Endodermal cell (in vitro differentiated cells): ENCODE data around the gene ASNSD1. TPM values are rescaled to one million over a fixed set of nuclear protein-coding genes. Genes with fewer than 3 reads are reported as not detected.
A peak's percentile ranks its signal among the peaks of the same experiment; 100 is the strongest.

Source experiments
- DNase-seq: peaks from one replicate; pipeline ENCODE4 v3.0.0-alpha.2; 2017
- H3K27ac ChIP-seq: 2 replicates; pipeline ENCODE4 v1.5.1; 2013; ENCODE audit warnings: mild to moderate bottlenecking, low read depth, low read length, moderate library complexity
- H3K27me3 ChIP-seq: 2 replicates; pipeline ENCODE4 v1.6.1; 2013; ENCODE audit warnings: mild to moderate bottlenecking, low read length, moderate library complexity; ENCODE audit not compliant: insufficient read depth, control insufficient read depth, poor library complexity, severe bottlenecking
- H3K36me3 ChIP-seq: 2 replicates; pipeline ENCODE4 v1.7.0; 2013; ENCODE audit warnings: mild to moderate bottlenecking, low read length, moderate library complexity; ENCODE audit not compliant: control insufficient read depth, insufficient read depth
- H3K4me1 ChIP-seq: one replicate; pipeline ENCODE4 v1.7.0; 2013; ENCODE audit warnings: low read length; ENCODE audit not compliant: control insufficient read depth, insufficient read depth
- H3K4me3 ChIP-seq: 2 replicates; pipeline ENCODE4 v1.5.1; 2013; ENCODE audit warnings: mild to moderate bottlenecking, low read length, moderate library complexity
- H3K9ac ChIP-seq: 2 replicates; pipeline ENCODE4 v1.6.1; 2013; ENCODE audit warnings: mild to moderate bottlenecking, low read length, moderate library complexity; ENCODE audit not compliant: poor library complexity, severe bottlenecking; ENCODE audit errors: extremely low read depth
- H3K9me3 ChIP-seq: 2 replicates; pipeline ENCODE4 v1.6.1; 2013; ENCODE audit warnings: mild to moderate bottlenecking, low read length, moderate library complexity; ENCODE audit not compliant: control insufficient read depth
- H3K27ac Mint-ChIP-seq: 2 replicates; pipeline ENCODE4 v1.8.0; 2020; ENCODE audit warnings: mixed read lengths
- H3K27me3 Mint-ChIP-seq: 2 replicates; pipeline ENCODE4 v1.8.0; 2021; ENCODE audit warnings: mild to moderate bottlenecking, mixed read lengths; ENCODE audit not compliant: insufficient read depth
- H3K36me3 Mint-ChIP-seq: 2 replicates; pipeline ENCODE4 v1.8.0; 2020; ENCODE audit warnings: low read depth, mixed read lengths
- H3K4me1 Mint-ChIP-seq: 2 replicates; pipeline ENCODE4 v1.8.0; 2020; ENCODE audit warnings: mixed read lengths
- H3K4me3 Mint-ChIP-seq: 2 replicates; pipeline ENCODE4 v1.8.0; 2020; ENCODE audit warnings: mild to moderate bottlenecking, moderate library complexity, mixed read lengths
- H3K9me3 Mint-ChIP-seq: 2 replicates; pipeline ENCODE4 v1.8.0; 2020; ENCODE audit warnings: mild to moderate bottlenecking, mixed read lengths
- WGBS, 2 experiments: methylation state at CpG; one replicate each; pipeline versions ENCODE4 v1.1.5 to v1.1.7; 2013; ENCODE audit warnings: missing lambda C conversion rate in 2 of 2, mixed read lengths in 1 of 2; ENCODE audit not compliant: insufficient coverage in 1 of 2, insufficient read length in 1 of 2; 5-methylcytosine and 5-hydroxymethylcytosine counted together
- long read RNA-seq, 4 experiments: library from polyadenylated mRNA in 2 of 4; library from RNA in 1 of 4; library from capped mRNA in 1 of 4; stranded (forward) in 3 of 4; unstranded in 1 of 4; transcript quantifications; one replicate each; pipeline ENCODE4 v2.0.0, GENCODE V29; 2020 to 2021; ENCODE audit warnings: inconsistent platforms in 1 of 4
- polyA plus RNA-seq, 2 experiments: library from polyadenylated mRNA; stranded (reverse); fragments of 50-300 nt; gene quantifications; one replicate each; pipeline ENCODE4 v1.2.3, GENCODE V29; 2013
- total RNA-seq, 2 donors: library from RNA; stranded (reverse); fragmentation: NEBNext Ultra II Directional in 1 of 2; extraction: Animal tissue kit (Norgen Biotek cat#: 25700) in 1 of 2; gene quantifications; 2 replicates in 1 of 2; 3 replicates in 1 of 2; pipeline ENCODE4 v1.2.1, GENCODE V29; 2021
- TF ChIP-seq, protein P1 (sequence below): fragments of 200-600 bp; sonication (generic); conservative IDR thresholded peaks from 2 replicates; pipeline ENCODE4 v1.5.0; 2021; ENCODE audit warnings: antibody characterized with exemption, mild to moderate bottlenecking

Gene ASNSD1
- 10 to 100 TPM; 43.3 to 56.2 TPM for total RNA-seq
- polyA plus RNA-seq (2013, experiment 1 of 2) = 44.2 TPM
- polyA plus RNA-seq (2013, experiment 2 of 2) = 41.2 TPM
- long read RNA-seq, experiment 1, transcript ASNSD1-201 (6 exons, 2,450 nt) = major isoform, 27 of 41 reads
- long read RNA-seq, experiment 1, partial matches to known transcripts = 7 of 41 reads
- long read RNA-seq, experiment 1, other reads (novel, unspliced or antisense) = 7 of 41 reads
- long read RNA-seq, experiment 2, transcript ASNSD1-201 (6 exons, 2,450 nt) = major isoform, 97 of 122 reads
- long read RNA-seq, experiment 2, partial matches to known transcripts = 6 of 122 reads
- long read RNA-seq, experiment 2, other reads (novel, unspliced or antisense) = 18 of 122 reads
- long read RNA-seq, experiment 3, transcript ASNSD1-201 (6 exons, 2,450 nt) = major isoform, 297 of 383 reads
- long read RNA-seq, experiment 3, partial matches to known transcripts = 5 of 383 reads
- long read RNA-seq, experiment 3, other reads (novel, unspliced or antisense) = 76 of 383 reads
- long read RNA-seq, experiment 4, transcript ASNSD1-201 (6 exons, 2,450 nt) = major isoform, 129 of 166 reads
- long read RNA-seq, experiment 4, partial matches to known transcripts = 1 of 166 reads
- long read RNA-seq, experiment 4, other reads (novel, unspliced or antisense) = 33 of 166 reads

DNA sequence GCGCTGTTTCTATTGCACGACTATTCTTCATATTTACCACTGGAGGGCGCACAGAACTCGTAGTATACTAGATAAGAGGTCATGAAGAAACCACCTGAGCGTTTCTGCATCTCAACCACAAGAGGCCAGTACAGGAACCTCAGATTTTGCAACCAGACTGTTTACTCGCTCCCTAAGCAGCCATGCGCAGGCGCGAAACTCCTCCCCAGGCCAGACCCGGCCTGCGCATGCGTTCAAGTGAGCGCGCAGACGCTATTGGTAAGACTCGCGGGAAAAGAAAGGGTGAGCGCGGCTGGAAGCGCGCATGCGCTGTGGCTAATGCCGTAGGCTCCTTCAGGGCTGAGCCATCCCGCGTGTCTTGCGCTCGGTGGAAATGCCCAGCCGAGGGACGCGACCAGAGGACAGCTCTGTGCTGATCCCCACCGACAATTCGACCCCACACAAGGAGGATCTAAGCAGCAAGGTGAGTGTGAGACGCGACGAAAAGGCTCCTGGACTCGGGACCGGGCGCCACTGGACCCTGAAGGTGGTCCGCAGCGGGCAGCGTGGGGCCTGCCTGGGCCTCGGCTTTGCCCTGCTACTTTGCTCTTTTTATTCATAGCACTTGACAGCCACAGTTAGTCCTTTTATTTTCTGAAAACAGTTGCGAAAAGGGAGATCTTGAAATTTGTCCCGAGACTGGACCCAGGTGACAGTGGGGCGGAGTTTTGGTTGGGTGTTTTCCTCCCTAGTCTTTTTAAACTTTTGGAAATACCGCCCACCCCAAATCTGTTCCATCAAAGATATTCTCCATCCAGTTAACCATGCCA lies at the start of gene ASNSD1:
Gene ASNSD1, plus strand, starts transcription at position 312 of the 809 bp plus-strand sequence. CDS start 4,674 bp downstream, outside the sequence.
- Histone ChIP-seq H3K27me3 (no peaks in the 10 kb centered on the region), H3K36me3 (peaks cover 21% of the 10 kb centered on the region), H3K4me1 (peaks cover 19% of the 10 kb centered on the region), H3K4me3 (peak within 1 kb of the TSS; percentile 99), H3K27ac (no peak within 1 kb of the TSS), H3K9me3 (no peaks in the 10 kb centered on the region), H3K9ac (peak within 1 kb of the TSS; percentile 93)
- H3K4me3 Mint-ChIP-seq = no peak within 1 kb of the TSS
- no peaks in the 10 kb centered on the region for H3K9me3 Mint-ChIP-seq
- DNase-seq = peak; percentile 99
- H3K36me3 Mint-ChIP-seq = peaks cover 12% of the 10 kb centered on the region
- 0% methylated on average over 29 to 46 of the region's 46 CpGs for WGBS, 2 experiments
- H3K27ac Mint-ChIP-seq = no peak within 1 kb of the TSS
- TF ChIP-seq, protein P1, sequence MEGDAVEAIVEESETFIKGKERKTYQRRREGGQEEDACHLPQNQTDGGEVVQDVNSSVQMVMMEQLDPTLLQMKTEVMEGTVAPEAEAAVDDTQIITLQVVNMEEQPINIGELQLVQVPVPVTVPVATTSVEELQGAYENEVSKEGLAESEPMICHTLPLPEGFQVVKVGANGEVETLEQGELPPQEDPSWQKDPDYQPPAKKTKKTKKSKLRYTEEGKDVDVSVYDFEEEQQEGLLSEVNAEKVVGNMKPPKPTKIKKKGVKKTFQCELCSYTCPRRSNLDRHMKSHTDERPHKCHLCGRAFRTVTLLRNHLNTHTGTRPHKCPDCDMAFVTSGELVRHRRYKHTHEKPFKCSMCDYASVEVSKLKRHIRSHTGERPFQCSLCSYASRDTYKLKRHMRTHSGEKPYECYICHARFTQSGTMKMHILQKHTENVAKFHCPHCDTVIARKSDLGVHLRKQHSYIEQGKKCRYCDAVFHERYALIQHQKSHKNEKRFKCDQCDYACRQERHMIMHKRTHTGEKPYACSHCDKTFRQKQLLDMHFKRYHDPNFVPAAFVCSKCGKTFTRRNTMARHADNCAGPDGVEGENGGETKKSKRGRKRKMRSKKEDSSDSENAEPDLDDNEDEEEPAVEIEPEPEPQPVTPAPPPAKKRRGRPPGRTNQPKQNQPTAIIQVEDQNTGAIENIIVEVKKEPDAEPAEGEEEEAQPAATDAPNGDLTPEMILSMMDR = peak; percentile 98
- no peaks in the 10 kb centered on the region for H3K27me3 Mint-ChIP-seq
- H3K4me1 Mint-ChIP-seq = peaks cover 25% of the 10 kb centered on the region

DNA sequence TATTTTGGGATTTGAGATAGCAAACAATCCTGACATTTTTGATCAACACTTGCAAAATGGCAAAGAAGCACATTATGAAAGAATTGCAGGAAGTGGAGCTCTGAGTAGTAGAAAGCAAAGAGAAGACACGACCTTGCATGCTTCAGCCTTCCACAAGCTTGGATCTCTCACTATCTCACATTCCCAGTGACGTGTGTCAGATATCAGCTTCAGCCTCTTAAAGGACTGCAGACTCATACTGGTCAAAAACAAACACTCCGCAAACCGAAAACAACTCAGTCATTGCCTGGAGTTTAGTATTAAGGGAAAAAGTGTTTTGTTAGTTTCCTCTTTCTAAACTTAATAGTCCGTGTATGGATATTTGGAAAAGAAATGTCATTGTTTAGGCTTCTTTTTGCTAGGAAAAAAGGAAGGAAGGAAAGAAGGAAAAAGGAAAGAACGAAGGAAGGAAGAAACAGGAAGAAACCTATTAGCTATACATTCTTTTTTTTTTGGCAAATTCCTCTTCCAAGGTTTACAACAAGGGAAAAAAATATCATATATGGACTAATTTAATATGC lies 48.1 kb upstream of the ASNSD1 start:
- no peak overlapping the region for H3K27ac ChIP-seq
- 54 to 68% methylated on average over 3 to 6 of the region's 6 CpGs for WGBS, 2 experiments
- Mint-ChIP-seq H3K9me3 (no peaks in the 10 kb centered on the region), H3K4me1 (peaks cover 32% of the 10 kb centered on the region), H3K36me3 (no peaks in the 10 kb centered on the region), H3K4me3 (no peak overlapping the region), H3K27me3 (no peaks in the 10 kb centered on the region), H3K27ac (peak overlapping the region; percentile 94)
- H3K9ac ChIP-seq = peak overlapping the region; percentile 47
- peak; percentile 63 for DNase-seq
- H3K4me3 ChIP-seq = peak overlapping the region; percentile 7
- H3K9me3 ChIP-seq = no peaks in the 10 kb centered on the region
- H3K27me3 ChIP-seq = no peaks in the 10 kb centered on the region
- H3K36me3 ChIP-seq = no peaks in the 10 kb centered on the region
- H3K4me1 ChIP-seq = peaks cover 10% of the 10 kb centered on the region
- TF ChIP-seq, protein P1 = no peak
